OCI-LY7 (cell line): ENCODE results near the gene TNS1.

ENCODE experiments used
- CTCF ChIP-seq: fragments of 200-600 bp; sonication (generic); conservative IDR thresholded peaks from 2 replicates; pipeline ENCODE4 v1.5.1; 2014; ENCODE audit warnings: mild to moderate bottlenecking, antibody characterized with exemption, low read length, moderate library complexity, mixed read lengths
- EZH2phosphoT487 ChIP-seq: fragments of 200-600 bp; sonication (generic); IDR thresholded peaks from 2 replicates; pipeline ENCODE4 v1.6.1; 2018; ENCODE audit warnings: low read depth, borderline replicate concordance, mild to moderate bottlenecking, mixed run types, antibody characterized with exemption, low read length, moderate library complexity, mixed read lengths

- no peak for TF ChIP-seq CTCF
- no peak for TF ChIP-seq EZH2phosphoT487
Observed at GRCh38 chr2:217948351-217948791, 54.4 kb downstream of the TNS1 start.
